Stimulated activated CD8-positive, alpha-beta memory T cell treated with anti-CD3 and anti-CD28 coated beads, Interleukin-4, amount 100 ng/mL, for 24 hours (primary cell): ENCODE results near the gene ERBB4.
"Not testable (repeated sequence)": the region's sequence is repeated elsewhere in the genome, so short reads cannot be mapped to it uniquely, and the experiment has no call there.

Experiments
- DNase-seq: peaks from one replicate; pipeline ENCODE4 v3.0.0-alpha.2; 2020; ENCODE audit warnings: low read depth

ERBB4 gene

GRCh38 chr2:212528106-212528856, 10.3 kb downstream of the ERBB4 start:
- no peak for DNase-seq

- no peak for DNase-seq
Observed at GRCh38 chr2:212526059-212526458, 12.5 kb downstream of the ERBB4 start.

- DNase-seq, result no peak
Observed at GRCh38 chr2:212523756-212524155, 14.8 kb downstream of the ERBB4 start.

- no peak for DNase-seq
Observed at GRCh38 chr2:212520340-212520739, 18.3 kb downstream of the ERBB4 start.

GRCh38 chr2:212517693-212518092, 20.9 kb downstream of the ERBB4 start:
- DNase-seq, result no peak

- no peak for DNase-seq
Observed at GRCh38 chr2:212505586-212505985, 33.0 kb downstream of the ERBB4 start.

- no peak for DNase-seq
Observed at GRCh38 chr2:212495046-212495445, 43.6 kb downstream of the ERBB4 start.

- DNase-seq, result no peak
Observed at GRCh38 chr2:212494418-212495020, 44.1 kb downstream of the ERBB4 start.

GRCh38 chr2:212489719-212490346, 48.8 kb downstream of the ERBB4 start:
- no peak for DNase-seq

GRCh38 chr2:212488611-212489010, 50.0 kb downstream of the ERBB4 start:
- DNase-seq, result no peak

GRCh38 chr2:212484563-212485080, 54.0 kb downstream of the ERBB4 start:
- DNase-seq, result no peak

GRCh38 chr2:212480447-212480846, 58.2 kb downstream of the ERBB4 start:
- no peak for DNase-seq

- DNase-seq, result no peak
Observed at GRCh38 chr2:212477571-212477970, 61.0 kb downstream of the ERBB4 start.

GRCh38 chr2:212473211-212473610, 65.4 kb downstream of the ERBB4 start:
- no peak for DNase-seq

GRCh38 chr2:212467551-212467950, 71.1 kb downstream of the ERBB4 start:
- not testable (repeated sequence) for DNase-seq

GRCh38 chr2:212465456-212465855, 73.1 kb downstream of the ERBB4 start:
- no peak for DNase-seq

- DNase-seq, result not testable (repeated sequence)
Observed at GRCh38 chr2:212461708-212462107, 76.9 kb downstream of the ERBB4 start.

GRCh38 chr2:212454149-212454548, 84.5 kb downstream of the ERBB4 start:
- no peak for DNase-seq

GRCh38 chr2:212451786-212452231, 86.8 kb downstream of the ERBB4 start:
- DNase-seq, result no peak

GRCh38 chr2:212448698-212449097, 89.9 kb downstream of the ERBB4 start:
- no peak for DNase-seq

- DNase-seq, result no peak
Observed at GRCh38 chr2:212441821-212442220, 96.8 kb downstream of the ERBB4 start.

- no peak for DNase-seq
Observed at GRCh38 chr2:212441141-212441540, 97.5 kb downstream of the ERBB4 start.
